Caco-2 (cell line): ENCODE results near the gene TREH. TPM values are rescaled to one million over a fixed set of nuclear protein-coding genes. Genes with fewer than 3 reads are reported as not detected.
A peak's percentile ranks its signal among the peaks of the same experiment; 100 is the strongest.

ENCODE experiments used
- BruUV-seq: library from RNA; stranded (reverse); fragments of 400-500 nt; replicated peaks from 2 replicates; lab custom pipeline; 2021; lab: Mats Ljungman, UMichigan
- CTCF ChIA-PET: fragments of 300-600 bp; sonication (Branson Sonifier 250); formaldehyde crosslinking; loops from one replicate; lab custom pipeline; 2022; ENCODE audit warnings: antibody characterized with exemption; lab: Charles Lee
- POLR2A ChIA-PET: fragments of 300-600 bp; sonication (Branson Sonifier 250); formaldehyde crosslinking; loops from one replicate; lab custom pipeline; 2022; ENCODE audit warnings: antibody characterized with exemption; lab: Charles Lee
- DNase-seq, 2 experiments: peaks; one replicate each; pipeline versions ENCODE4 v3.0.0 to v3.0.0-alpha.2; 2020 to 2022
- H3K27me3 ChIP-seq: replicated peaks from 2 replicates; pipeline ENCODE4 v1.6.0; 2011; ENCODE audit warnings: low read length; ENCODE audit not compliant: control insufficient read depth, insufficient read depth
- H3K36me3 ChIP-seq: 2 replicates; pipeline ENCODE4 v1.5.1; 2011; ENCODE audit warnings: low read length; ENCODE audit not compliant: control insufficient read depth, insufficient read depth
- H3K4me1 ChIP-seq: fragments of 250-450 bp; sonication (Bioruptor Pico); 2 replicates; pipeline ENCODE4 v1.5.1; 2020; ENCODE audit warnings: mild to moderate bottlenecking
- H3K4me3 ChIP-seq: 2 replicates; pipeline ENCODE4 v1.5.1; 2011; ENCODE audit warnings: low read depth, mild to moderate bottlenecking, control low read depth, low read length
- H3K9me3 ChIP-seq: fragments of 250-450 bp; sonication (Bioruptor Pico); 2 replicates; pipeline ENCODE4 v1.5.1; 2020; ENCODE audit warnings: mild to moderate bottlenecking, moderate library complexity
- H3K27ac Mint-ChIP-seq: one replicate; pipeline ENCODE4 v1.8.0; 2022; ENCODE audit warnings: mixed read lengths; ENCODE audit not compliant: unreplicated experiment
- H3K27me3 Mint-ChIP-seq: one replicate; pipeline ENCODE4 v1.8.0; 2022; ENCODE audit warnings: mixed read lengths; ENCODE audit not compliant: insufficient read depth, unreplicated experiment
- H3K36me3 Mint-ChIP-seq: one replicate; pipeline ENCODE4 v1.8.0; 2022; ENCODE audit warnings: mild to moderate bottlenecking, mixed read lengths; ENCODE audit not compliant: insufficient read depth, unreplicated experiment
- H3K4me1 Mint-ChIP-seq: one replicate; pipeline ENCODE4 v1.8.0; 2022; ENCODE audit warnings: low read depth, mixed read lengths; ENCODE audit not compliant: unreplicated experiment
- H3K4me3 Mint-ChIP-seq: one replicate; pipeline ENCODE4 v1.8.0; 2022; ENCODE audit warnings: mild to moderate bottlenecking, moderate library complexity, mixed read lengths; ENCODE audit not compliant: unreplicated experiment
- H3K9me3 Mint-ChIP-seq: one replicate; pipeline ENCODE4 v1.8.0; 2022; ENCODE audit warnings: mixed read lengths; ENCODE audit not compliant: unreplicated experiment
- CTCF ChIP-seq, 2 experiments: fragments of 200-600 bp in 1 of 2; IDR thresholded peaks; 1 replicate in 1 of 2; 2 replicates in 1 of 2; pipeline versions ENCODE4 v1.5.1 to v1.8.0; 2011 to 2022; ENCODE audit warnings: antibody characterized with exemption in 1 of 2, control low read depth in 1 of 2, inconsistent platforms in 1 of 2, low read depth in 1 of 2, low read length in 1 of 2, mild to moderate bottlenecking in 1 of 2, moderate library complexity in 1 of 2; ENCODE audit not compliant: insufficient read depth in 1 of 2, severe bottlenecking in 1 of 2, unreplicated experiment in 1 of 2
- intact Hi-C: fragments of 100-400 bp; cut with micrococcal nuclease; formaldehyde crosslinking; loops from one replicate; pipeline ENCODE4 v1.10.0; 2022; ENCODE audit not compliant: unreplicated experiment
- total RNA-seq: library from RNA; stranded (reverse); gene quantifications from 2 replicates; pipeline ENCODE4 v1.2.3, GENCODE V29; 2022

The TREH gene
- total RNA-seq, 1 experiment from 2014 or later: not detected

DNA sequence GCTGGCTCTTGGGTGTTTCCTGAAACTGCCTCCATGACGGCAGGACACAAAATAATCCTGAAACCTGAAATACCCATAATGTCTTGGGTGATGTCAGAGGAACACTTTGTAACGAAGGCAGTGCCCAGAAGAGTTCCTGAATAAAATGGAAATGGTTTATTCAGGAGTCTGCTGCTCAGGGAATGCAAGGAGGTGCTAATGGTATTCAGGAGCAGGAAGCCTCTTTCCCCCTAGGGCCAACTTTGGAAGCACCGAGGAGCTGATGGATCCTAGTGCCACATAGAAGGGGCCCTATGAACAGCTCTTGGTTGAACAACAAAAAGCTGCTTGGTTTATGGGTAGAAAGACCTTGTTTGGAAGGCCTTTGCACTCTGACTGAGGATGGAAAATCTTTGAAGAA, 15.5 kb downstream of the TREH start:
- no peak overlapping the region for H3K27ac Mint-ChIP-seq
- no peaks in the 10 kb centered on the region for H3K36me3 Mint-ChIP-seq
- no TSS peak for BruUV-seq
- H3K4me1 Mint-ChIP-seq: peaks cover 11% of the 10 kb centered on the region
- H3K36me3 ChIP-seq: no peaks in the 10 kb centered on the region
- H3K9me3 ChIP-seq: no peaks in the 10 kb centered on the region
- H3K4me1 ChIP-seq: peaks cover 32% of the 10 kb centered on the region
- no peaks in the 10 kb centered on the region for H3K9me3 Mint-ChIP-seq
- no peaks in the 10 kb centered on the region for H3K27me3 Mint-ChIP-seq
- H3K4me3 ChIP-seq: no peak overlapping the region
- H3K27me3 ChIP-seq: no peaks in the 10 kb centered on the region
- ChIA-PET CTCF (interaction anchor here (1.2 kb wide), 1 partner anchor 293 kb away, joined by 4 read pairs; no protein-coding TSS in a partner anchor), POLR2A (no interaction called here)
- no peak for TF ChIP-seq CTCF (IDR thresholded peaks at IDR 0.05; ENCODE audit: insufficient read depth in 1 of 2, low read depth in 1 of 2, low read length in 1 of 2, severe bottlenecking in 1 of 2, unreplicated experiment in 1 of 2)
- intact Hi-C loops: no loop called here
- H3K4me3 Mint-ChIP-seq: no peak overlapping the region
- DNase-seq: peak in 1 of 2 experiments; percentile 25

GRCh38 chr11:118663381-118663780, 16.1 kb downstream of the TREH start:
- Mint-ChIP-seq H3K4me1 (peaks cover 11% of the 10 kb centered on the region), H3K27me3 (no peaks in the 10 kb centered on the region), H3K27ac (no peak overlapping the region), H3K4me3 (no peak overlapping the region), H3K9me3 (no peaks in the 10 kb centered on the region), H3K36me3 (no peaks in the 10 kb centered on the region)
- ChIA-PET CTCF (interaction anchor here (0.5 to 2.0 kb wide), 7 partner anchors 8 to 511 kb away, joined by 3 to 14 read pairs (median 4); partner anchors contain the start of genes DDX6 and SCN4B), POLR2A (no interaction called here)
- TF ChIP-seq CTCF (IDR thresholded peaks at IDR 0.05; ENCODE audit: insufficient read depth in 1 of 2, low read depth in 1 of 2, low read length in 1 of 2, severe bottlenecking in 1 of 2, unreplicated experiment in 1 of 2): no peak
- Histone ChIP-seq H3K4me3 (no peak overlapping the region), H3K27me3 (no peaks in the 10 kb centered on the region), H3K4me1 (peaks cover 37% of the 10 kb centered on the region), H3K9me3 (no peaks in the 10 kb centered on the region), H3K36me3 (no peaks in the 10 kb centered on the region)
- intact Hi-C loops: no loop called here
- DNase-seq: no peak
- BruUV-seq: no TSS peak

DNA sequence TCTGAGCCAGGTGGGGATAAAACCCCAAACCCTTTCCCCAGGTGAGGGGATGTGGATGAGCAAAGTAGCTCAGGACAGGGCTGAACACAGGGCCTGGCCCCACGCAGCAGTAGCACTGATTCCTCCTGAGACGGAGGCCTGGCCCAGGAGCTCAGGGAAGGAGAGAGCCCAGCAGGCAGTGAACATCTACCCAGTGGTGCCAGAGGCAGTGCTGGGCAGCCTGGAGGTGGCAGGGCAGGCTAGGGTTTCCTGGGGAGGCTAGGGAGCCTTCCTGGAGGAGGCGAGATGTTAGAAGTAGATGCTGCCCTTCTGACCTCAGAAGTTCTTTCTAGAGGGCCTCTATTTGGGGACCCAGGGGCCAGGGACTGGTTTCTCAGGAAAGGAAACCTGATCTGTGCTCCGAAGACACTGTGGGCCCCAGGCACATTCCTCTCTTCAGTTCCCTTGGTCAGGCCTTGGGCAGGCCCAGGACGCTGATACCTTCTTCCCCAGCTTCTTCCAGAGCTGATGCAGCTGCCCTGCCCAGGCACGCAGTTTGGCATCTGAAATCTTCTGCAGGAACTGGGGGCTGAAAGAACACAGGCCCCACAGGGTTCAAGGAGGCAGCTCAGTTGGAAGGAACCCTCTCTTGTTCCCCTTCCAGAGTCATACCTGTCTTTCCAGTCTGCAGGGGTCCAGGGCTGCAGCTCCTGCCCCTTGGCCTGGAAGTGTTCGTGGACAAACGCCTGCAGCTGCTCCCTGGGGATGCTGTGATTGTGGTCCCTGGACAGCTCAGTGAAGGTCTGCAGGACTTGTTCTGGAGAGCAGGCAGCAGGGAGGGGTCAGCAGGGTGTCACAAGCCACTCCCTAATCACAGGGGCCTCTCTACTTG, 16.8 kb downstream of the TREH start:
- no peak overlapping the region for H3K4me3 Mint-ChIP-seq
- Histone ChIP-seq H3K4me1 (peaks cover 37% of the 10 kb centered on the region), H3K27me3 (no peaks in the 10 kb centered on the region), H3K4me3 (no peak overlapping the region), H3K36me3 (no peaks in the 10 kb centered on the region), H3K9me3 (no peaks in the 10 kb centered on the region)
- peaks cover 11% of the 10 kb centered on the region for H3K4me1 Mint-ChIP-seq
- peaks cover 5% of the 10 kb centered on the region for H3K36me3 Mint-ChIP-seq
- CTCF ChIA-PET: interaction anchor here (0.5 to 2.0 kb wide), 10 partner anchors 9 to 510 kb away, joined by 3 to 14 read pairs (median 4); partner anchors contain the start of genes DDX6 and SCN4B
- intact Hi-C loops: no loop called here
- peak overlapping the region; percentile 25 for H3K27ac Mint-ChIP-seq
- H3K27me3 Mint-ChIP-seq: no peaks in the 10 kb centered on the region
- peak; percentile 50 to 70 for DNase-seq
- no peaks in the 10 kb centered on the region for H3K9me3 Mint-ChIP-seq
- no TSS peak for BruUV-seq
- TF ChIP-seq CTCF (IDR thresholded peaks at IDR 0.05; ENCODE audit: insufficient read depth in 1 of 2, low read depth in 1 of 2, low read length in 1 of 2, severe bottlenecking in 1 of 2, unreplicated experiment in 1 of 2): no peak
- POLR2A ChIA-PET: no interaction called here
